DMS 273 treated with DMSO at 0.1 percent for 48 hours (cell line): ENCODE measurements around the gene GSAP.
"Not testable (repeated sequence)": the region's sequence is repeated elsewhere in the genome, so short reads cannot be mapped to it uniquely, and the experiment has no call there.

Source experiments
- DNase-seq: peaks from one replicate; lab custom pipeline; 2025; lab: John Stamatoyannopoulos, UW

The GSAP gene

DNA sequence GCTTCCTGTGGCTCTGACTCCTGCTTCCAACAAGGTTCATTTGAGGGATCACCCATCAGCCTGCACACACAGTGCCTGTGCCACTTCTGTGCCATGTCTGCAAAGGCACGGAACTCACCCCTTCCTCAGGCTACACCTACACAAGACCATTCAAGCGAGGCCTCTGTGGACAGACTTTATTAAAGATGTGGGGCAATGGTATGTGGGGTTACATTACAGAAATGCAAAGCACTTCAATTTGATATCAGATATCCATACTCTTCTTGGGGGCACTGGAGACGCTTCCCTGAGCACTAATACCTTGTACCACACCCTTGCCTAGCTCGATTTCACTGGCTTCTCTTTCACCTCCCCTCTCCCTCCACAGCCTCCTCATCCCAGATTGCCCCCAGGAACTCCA is 132.1 kb downstream of the GSAP start:
- no peak for DNase-seq

GRCh38 chr7:77282897-77283296 is 133.3 kb downstream of the GSAP start:
- no peak for DNase-seq

GRCh38 chr7:77281780-77282478 is 134.2 kb downstream of the GSAP start:
- no peak for DNase-seq

DNA sequence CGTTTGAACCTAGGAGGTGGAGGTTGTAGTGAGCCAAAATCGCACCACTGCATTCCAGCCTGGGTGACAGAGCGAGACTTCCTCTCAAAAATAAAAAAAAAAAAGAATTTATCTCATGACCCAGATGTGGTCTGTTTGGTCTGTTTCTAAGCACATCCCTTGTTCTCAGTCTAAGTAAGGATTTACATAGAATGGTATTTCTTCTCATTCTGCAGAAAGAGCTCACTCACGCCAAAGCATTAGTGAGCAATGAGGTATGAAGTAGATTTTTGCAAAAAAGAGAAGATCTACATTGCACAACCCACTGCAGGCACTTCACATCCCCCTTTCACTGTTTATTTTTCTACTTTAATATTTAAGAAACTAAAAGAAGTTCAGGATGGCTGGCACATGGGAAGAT is 140.0 kb downstream of the GSAP start:
- no peak for DNase-seq

DNA sequence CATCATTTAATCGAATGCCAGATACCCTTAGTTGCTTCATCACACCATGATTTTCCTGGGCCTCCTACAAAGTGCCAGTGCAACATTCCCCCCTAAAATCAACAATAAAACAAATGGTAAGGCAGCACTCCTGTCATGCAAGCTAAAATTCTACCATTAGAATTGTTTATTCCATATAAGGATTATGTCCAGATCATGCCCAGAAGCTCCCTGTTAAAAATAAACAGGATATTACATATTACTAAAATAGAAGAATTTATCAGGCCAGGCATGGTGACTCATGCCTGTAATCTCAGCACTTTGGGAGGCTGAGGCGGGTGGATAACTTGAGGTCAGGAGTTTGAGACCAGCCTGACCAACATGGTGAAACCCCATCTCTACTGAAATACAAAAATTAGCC is 140.5 kb downstream of the GSAP start:
- DNase-seq, result not testable (repeated sequence)

DNA sequence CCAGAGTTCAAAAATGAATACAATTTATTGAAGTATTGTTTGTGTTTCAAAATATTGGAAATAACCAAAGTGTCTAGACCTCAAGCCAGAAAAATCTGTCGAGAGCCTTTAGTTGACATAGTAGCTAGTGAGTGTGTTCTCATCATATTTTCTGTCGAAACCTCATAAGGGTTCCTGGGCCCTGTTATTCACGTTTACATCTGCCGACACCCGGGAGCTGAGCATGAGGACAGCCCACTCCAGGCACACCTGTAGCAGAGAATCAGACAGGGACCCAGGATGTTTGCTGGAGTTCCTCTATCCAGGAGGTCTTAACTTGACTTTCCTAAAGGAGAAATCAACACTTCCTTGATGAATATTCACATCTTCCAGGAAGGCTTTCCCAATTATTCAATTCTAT is 144.4 kb downstream of the GSAP start:
- DNase-seq, result no peak

DNA sequence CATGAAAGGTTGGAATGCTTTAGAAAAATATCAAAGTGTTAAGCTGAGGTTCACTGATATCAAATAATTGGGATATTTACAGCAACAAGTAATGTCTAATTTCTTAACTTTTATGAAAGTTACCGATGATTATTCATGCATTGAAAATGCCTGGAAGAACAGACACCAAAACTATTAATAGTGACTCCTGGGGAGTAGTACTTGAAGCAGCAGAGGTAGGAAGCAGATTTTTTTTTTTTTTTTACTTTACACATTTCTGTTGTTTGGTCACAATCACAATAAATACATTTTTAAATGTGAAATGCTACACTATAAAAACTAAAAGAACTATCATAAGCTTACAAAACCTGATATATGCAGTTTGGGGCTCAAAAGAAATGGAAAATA is 146.1 kb downstream of the GSAP start:
- no peak for DNase-seq

DNA sequence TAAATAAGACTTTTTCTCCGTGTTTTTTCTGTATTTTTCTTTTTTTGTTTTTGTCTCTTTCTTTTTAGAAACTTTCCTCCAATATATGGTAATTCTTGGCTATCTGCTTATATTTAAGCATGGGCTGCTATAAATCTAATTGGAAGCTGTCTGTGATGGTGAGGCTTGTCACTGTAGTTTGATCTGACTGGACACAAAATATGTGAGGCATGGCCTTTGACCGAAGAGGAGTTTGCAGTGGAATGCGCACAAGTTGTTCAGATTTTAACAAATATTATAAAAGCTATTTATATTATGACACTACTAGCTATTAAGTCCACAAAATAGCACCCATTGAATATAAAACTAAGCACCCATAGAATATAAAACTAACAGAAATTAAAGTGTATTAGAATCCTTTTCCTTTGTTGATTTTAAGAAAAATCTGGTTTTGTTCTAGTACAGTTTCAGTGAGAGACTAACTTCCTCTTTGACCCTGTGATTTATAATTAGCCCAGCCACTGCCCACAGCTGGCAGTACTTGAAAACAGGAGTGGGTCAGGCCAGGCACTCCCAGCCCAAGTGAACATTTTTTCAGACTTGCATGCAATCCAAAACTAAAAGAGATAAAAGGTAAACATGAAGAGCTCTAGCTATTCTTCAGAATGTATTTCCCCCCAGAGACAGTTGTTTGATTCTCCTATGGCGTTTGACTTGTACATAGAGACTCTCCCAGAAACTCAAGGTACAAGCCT is 146.6 kb downstream of the GSAP start:
- DNase-seq, result no peak

DNA sequence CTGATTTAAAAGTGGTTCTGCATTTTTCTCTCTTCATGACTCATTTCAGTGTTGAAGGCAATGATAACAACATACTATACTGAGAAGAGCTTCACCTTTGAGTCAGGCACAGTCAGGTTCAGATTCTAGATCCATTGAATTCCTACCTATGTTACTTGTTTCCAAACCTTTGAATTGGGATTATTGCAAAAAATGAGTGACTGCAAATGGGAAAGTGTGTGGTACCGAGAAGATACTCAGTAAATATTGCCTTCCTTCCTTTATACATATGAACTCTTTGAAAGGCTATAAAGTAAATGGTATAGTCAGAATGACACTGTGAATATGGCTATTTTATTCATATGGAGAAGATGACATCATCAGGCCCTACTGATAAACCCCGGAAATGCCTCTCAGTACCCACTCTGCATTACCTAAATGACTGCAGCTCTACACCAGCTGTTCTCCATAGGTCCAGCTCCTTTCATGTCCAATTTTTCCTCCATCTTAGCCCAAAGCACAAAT is 149.8 kb downstream of the GSAP start:
- no peak for DNase-seq

- DNase-seq, result no peak
Measured at GRCh38 chr7:77265666-77266065, 150.5 kb downstream of the GSAP start.

GRCh38 chr7:77262316-77262715 is 153.8 kb downstream of the GSAP start:
- DNase-seq, result no peak
